Neuronal stem cell (in vitro differentiated cells): ENCODE data around the gene HES5.

Source experiments
- DNase-seq: peaks from one replicate; pipeline ENCODE4 v3.0.0-alpha.2; 2013; ENCODE audit warnings: low spot score
- H2AFZ ChIP-seq: one replicate; pipeline ENCODE4 v1.6.1; 2013; ENCODE audit warnings: mild to moderate bottlenecking, low read length, inconsistent platforms
- H2AK5ac ChIP-seq: 2 replicates; pipeline ENCODE4 v1.6.1; 2013; ENCODE audit warnings: low read depth, mild to moderate bottlenecking, inconsistent platforms, low read length, moderate library complexity, mixed read lengths
- H2BK120ac ChIP-seq: 2 replicates; pipeline ENCODE4 v1.6.1; 2013; ENCODE audit warnings: low read depth, mild to moderate bottlenecking, inconsistent platforms, low read length, moderate library complexity, mixed read lengths
- H2BK12ac ChIP-seq: one replicate; pipeline ENCODE4 v1.6.1; 2013; ENCODE audit warnings: low read length, inconsistent platforms
- H2BK15ac ChIP-seq: 2 replicates; pipeline ENCODE4 v1.6.1; 2013; ENCODE audit warnings: mild to moderate bottlenecking, low read length, inconsistent platforms, mixed read lengths
- H2BK5ac ChIP-seq: one replicate; pipeline ENCODE4 v1.6.1; 2013; ENCODE audit warnings: inconsistent platforms, mild to moderate bottlenecking, low read length, moderate library complexity
- H3K14ac ChIP-seq: one replicate; pipeline ENCODE4 v1.6.1; 2013; ENCODE audit warnings: low read length, inconsistent platforms
- H3K18ac ChIP-seq: 2 replicates; pipeline ENCODE4 v1.6.1; 2013; ENCODE audit warnings: low read length, inconsistent platforms
- H3K23ac ChIP-seq: 2 replicates; pipeline ENCODE4 v1.6.1; 2013; ENCODE audit warnings: low read depth, mild to moderate bottlenecking, mixed read lengths, low read length, inconsistent platforms; ENCODE audit not compliant: poor library complexity
- H3K27ac ChIP-seq: replicated peaks from 3 replicates; pipeline ENCODE4 v1.5.1; 2013; ENCODE audit warnings: low read length, inconsistent platforms
- H3K27me3 ChIP-seq, 3 experiments: 2 replicates each; pipeline ENCODE4 v1.6.1; 2013; ENCODE audit warnings: low read length in 3 of 3, mild to moderate bottlenecking in 2 of 3, inconsistent platforms in 1 of 3, low read depth in 1 of 3, mixed read lengths in 1 of 3, moderate library complexity in 1 of 3; ENCODE audit not compliant: control insufficient read depth in 3 of 3, insufficient read depth in 3 of 3
- H3K36me3 ChIP-seq, 2 donors: replicated peaks in 1 of 2; 2 replicates each; pipeline ENCODE4 v1.6.1; 2013; ENCODE audit warnings: low read length in 2 of 2; ENCODE audit not compliant: control insufficient read depth in 2 of 2, insufficient read depth in 2 of 2
- H3K4ac ChIP-seq: 2 replicates; pipeline ENCODE4 v1.6.1; 2013; ENCODE audit warnings: inconsistent platforms, mild to moderate bottlenecking, low read length, moderate library complexity
- H3K4me1 ChIP-seq, 2 donors: 1 replicate in 1 of 2; 2 replicates in 1 of 2; pipeline ENCODE4 v1.6.1; 2013; ENCODE audit warnings: low read length in 2 of 2, low read depth in 1 of 2; ENCODE audit not compliant: control insufficient read depth in 2 of 2, insufficient read depth in 1 of 2
- H3K4me2 ChIP-seq: one replicate; pipeline ENCODE4 v1.6.1; 2013; ENCODE audit warnings: mild to moderate bottlenecking, low read length, inconsistent platforms; ENCODE audit not compliant: insufficient read depth, poor library complexity, severe bottlenecking
- H3K4me3 ChIP-seq, 2 donors: 2 replicates each; pipeline ENCODE4 v1.5.1; 2013; ENCODE audit warnings: low read length in 2 of 2, mild to moderate bottlenecking in 2 of 2, inconsistent platforms in 1 of 2, moderate library complexity in 1 of 2
- H3K79me1 ChIP-seq: one replicate; pipeline ENCODE4 v1.6.1; 2013; ENCODE audit warnings: low read depth, mild to moderate bottlenecking, inconsistent platforms, low read length, moderate library complexity
- H3K9ac ChIP-seq: one replicate; pipeline ENCODE4 v1.6.1; 2013; ENCODE audit warnings: mild to moderate bottlenecking, low read depth, low read length, inconsistent platforms; ENCODE audit not compliant: poor library complexity
- H3K9me3 ChIP-seq, 2 donors: replicated peaks in 1 of 2; 2 replicates each; pipeline versions ENCODE3 to v1.6.1; 2013; ENCODE audit warnings: low read length in 2 of 2, mild to moderate bottlenecking in 2 of 2, inconsistent platforms in 1 of 2, low read depth in 1 of 2, mixed read lengths in 1 of 2, moderate library complexity in 1 of 2; ENCODE audit not compliant: control insufficient read depth in 2 of 2, insufficient read depth in 1 of 2
- H4K8ac ChIP-seq: one replicate; pipeline ENCODE4 v1.6.1; 2013; ENCODE audit warnings: low read depth, mild to moderate bottlenecking, inconsistent platforms, low read length, moderate library complexity
- H4K91ac ChIP-seq: one replicate; pipeline ENCODE4 v1.6.1; 2013; ENCODE audit warnings: low read length, low read depth, mild to moderate bottlenecking, inconsistent platforms; ENCODE audit not compliant: poor library complexity
- WGBS, 2 donors: extraction: QIAGEN DNeasy Blood & Tissue Kit; methylation state at CpG; one replicate each; pipeline ENCODE4 v1.1.7; 2013; ENCODE audit warnings: missing lambda C conversion rate in 2 of 2, mixed read lengths in 1 of 2; ENCODE audit not compliant: insufficient read length in 2 of 2, insufficient replicate concordance in 1 of 2; ENCODE audit errors: extremely low coverage in 2 of 2; 5-methylcytosine and 5-hydroxymethylcytosine counted together

HES5 gene

DNA sequence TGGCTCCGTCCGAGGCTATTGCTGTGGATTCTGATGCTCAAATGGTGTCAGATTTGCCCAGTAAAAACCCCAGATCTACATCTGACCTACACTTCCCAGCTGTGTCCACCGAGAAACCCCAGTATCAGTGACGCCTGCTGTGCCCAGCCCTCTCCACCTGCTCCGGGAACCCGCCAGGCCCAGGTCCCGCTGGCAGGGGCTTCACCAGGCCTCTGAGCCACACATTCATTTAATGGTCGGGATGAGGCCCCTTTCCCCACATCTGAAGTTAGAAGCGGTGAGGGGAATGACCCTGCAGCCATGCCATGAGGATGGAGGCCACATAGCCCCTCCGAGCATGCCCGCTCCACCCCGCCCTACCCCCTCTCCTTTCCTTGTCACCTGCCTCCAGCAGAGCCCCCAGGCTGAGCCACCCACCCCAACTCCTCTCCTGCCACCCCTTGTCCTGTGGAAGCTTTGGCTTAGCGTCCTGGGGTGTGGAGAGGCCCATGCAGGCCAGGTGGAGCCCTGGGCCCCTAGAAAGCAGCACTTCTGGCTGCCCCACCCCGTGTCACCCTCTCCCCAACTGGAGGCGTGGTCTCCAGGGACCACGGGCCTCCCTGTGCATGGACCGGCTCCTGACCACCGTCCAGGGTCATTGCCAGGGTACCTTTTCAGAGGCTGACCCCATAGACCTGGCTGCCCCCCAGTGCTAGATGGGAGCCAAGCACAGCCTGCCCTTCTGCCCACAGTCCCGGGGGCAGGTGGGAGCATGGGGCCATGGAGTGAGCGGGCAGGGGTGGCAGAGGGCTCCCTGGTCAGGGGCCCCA lies 34.1 kb upstream of the HES5 start:
- DNase-seq: no peak
- H2AK5ac ChIP-seq: peak overlapping the region; percentile 98
- H2BK12ac ChIP-seq: no peak overlapping the region
- no peak overlapping the region for H3K4ac ChIP-seq
- no peak overlapping the region for H4K8ac ChIP-seq
- no CpG with 5 or more reads among the region's 20 CpGs for WGBS, 2 donors
- no peak overlapping the region for H3K23ac ChIP-seq
- peak overlapping the region; percentile 46 for H2BK5ac ChIP-seq
- no peak overlapping the region for H3K27ac ChIP-seq
- peaks cover 2% of the 10 kb centered on the region in 2 donors for H3K4me1 ChIP-seq
- peaks cover 0 to 37% (median 0%) of the 10 kb centered on the region in 3 experiments for H3K27me3 ChIP-seq
- H4K91ac ChIP-seq: no peak overlapping the region
- no peak overlapping the region for H2AFZ ChIP-seq
- H3K4me2 ChIP-seq: no peak overlapping the region
- peak overlapping the region; percentile 96 for H2BK15ac ChIP-seq
- H3K79me1 ChIP-seq: no peaks in the 10 kb centered on the region
- H3K4me3 ChIP-seq: no peak overlapping the region
- H3K18ac ChIP-seq: peak overlapping the region; percentile 76
- H3K9me3 ChIP-seq: no peaks in the 10 kb centered on the region
- no peak overlapping the region for H2BK120ac ChIP-seq
- no peaks in the 10 kb centered on the region for H3K36me3 ChIP-seq
- peak overlapping the region; percentile 94 for H3K14ac ChIP-seq
- H3K9ac ChIP-seq: no peak overlapping the region

DNA sequence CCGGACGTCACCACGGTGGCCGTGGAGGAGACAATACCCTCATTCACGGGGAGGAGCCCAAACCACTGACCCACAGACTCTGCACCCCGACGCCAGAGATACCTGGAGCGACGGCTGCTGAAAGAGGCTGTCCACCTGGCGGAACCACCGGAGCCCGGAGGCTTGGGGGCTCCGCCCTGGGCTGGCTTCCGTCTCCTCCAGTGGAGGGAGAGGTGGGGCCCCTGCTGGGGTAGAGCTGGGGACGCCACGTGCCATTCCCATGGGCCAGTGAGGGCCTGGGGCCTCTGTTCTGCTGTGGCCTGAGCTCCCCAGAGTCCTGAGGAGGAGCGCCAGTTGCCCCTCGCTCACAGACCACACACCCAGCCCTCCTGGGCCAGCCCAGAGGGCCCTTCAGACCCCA lies 33.1 kb upstream of the HES5 start:
- H3K79me1 ChIP-seq: no peaks in the 10 kb centered on the region
- H2BK5ac ChIP-seq: peak overlapping the region; percentile 46
- H3K4me2 ChIP-seq: no peak overlapping the region
- no peak overlapping the region for H3K27ac ChIP-seq
- peak overlapping the region; percentile 99 for H3K14ac ChIP-seq
- peaks cover 0 to 36% (median 0%) of the 10 kb centered on the region in 3 experiments for H3K27me3 ChIP-seq
- peak overlapping the region; percentile 35 for H3K18ac ChIP-seq
- H2BK15ac ChIP-seq: no peak overlapping the region
- no peak overlapping the region for H2BK120ac ChIP-seq
- no peak for DNase-seq
- no peaks in the 10 kb centered on the region for H3K36me3 ChIP-seq
- H2AFZ ChIP-seq: no peak overlapping the region
- H3K4me1 ChIP-seq: peaks cover 2% of the 10 kb centered on the region in 2 donors
- no peak overlapping the region for H4K91ac ChIP-seq
- H4K8ac ChIP-seq: no peak overlapping the region
- H3K9me3 ChIP-seq: no peaks in the 10 kb centered on the region
- H3K4ac ChIP-seq: no peak overlapping the region
- H3K4me3 ChIP-seq: no peak overlapping the region
- no CpG with 5 or more reads among the region's 18 CpGs for WGBS, 2 donors
- no peak overlapping the region for H2BK12ac ChIP-seq
- H3K23ac ChIP-seq: peak overlapping the region; percentile 85
- no peak overlapping the region for H3K9ac ChIP-seq
- no peak overlapping the region for H2AK5ac ChIP-seq

GRCh38 chr1:2561898-2562895 lies 32.1 kb upstream of the HES5 start:
- H4K8ac ChIP-seq: no peak overlapping the region
- no peak overlapping the region for H2AFZ ChIP-seq
- no peak overlapping the region for H3K4ac ChIP-seq
- H3K23ac ChIP-seq: peak overlapping the region; percentile 94
- H3K4me1 ChIP-seq: peaks cover 2% of the 10 kb centered on the region in 2 donors
- H2BK15ac ChIP-seq: peak overlapping the region; percentile 86
- peak overlapping the region; percentile 81 for H4K91ac ChIP-seq
- DNase-seq: no peak
- peak overlapping the region; percentile 62 for H2BK5ac ChIP-seq
- H2BK12ac ChIP-seq: peak overlapping the region; percentile 63
- no peaks in the 10 kb centered on the region for H3K9me3 ChIP-seq
- H2AK5ac ChIP-seq: peak overlapping the region; percentile 96
- H3K27me3 ChIP-seq: peaks cover 0 to 42% (median 0%) of the 10 kb centered on the region in 3 experiments
- H3K4me3 ChIP-seq: no peak overlapping the region
- no CpG with 5 or more reads among the region's 24 CpGs for WGBS, 2 donors
- no peak overlapping the region for H3K4me2 ChIP-seq
- H3K79me1 ChIP-seq: no peaks in the 10 kb centered on the region
- peak overlapping the region; percentile 93 for H3K18ac ChIP-seq
- no peak overlapping the region for H3K27ac ChIP-seq
- peak overlapping the region; percentile 47 for H3K14ac ChIP-seq
- no peak overlapping the region for H3K9ac ChIP-seq
- peak overlapping the region; percentile 66 for H2BK120ac ChIP-seq
- no peaks in the 10 kb centered on the region for H3K36me3 ChIP-seq
